IMR-90 (cell line): ENCODE results near the gene RPS8. TPM values are rescaled to one million over a fixed set of nuclear protein-coding genes. Genes with fewer than 3 reads are reported as not detected.
A peak's percentile ranks its signal among the peaks of the same experiment; 100 is the strongest.

Experiments
- ATAC-seq: fragments of 200-7000 bp; cut with Tn5 transposase; 2 replicates; pipeline ENCODE4 v1.9.1; 2020; ENCODE audit warnings: low read depth, mild to moderate bottlenecking, moderate library complexity
- BruUV-seq: library from RNA; stranded (reverse); fragments of 400-500 nt; replicated peaks from 2 replicates; lab custom pipeline; 2021; lab: Mats Ljungman, UMichigan
- CTCF ChIA-PET: fragments of 300-600 bp; formaldehyde crosslinking; extraction: SDS; loops from one replicate; lab custom pipeline; 2021; ENCODE audit warnings: antibody characterized with exemption; lab: Yijun Ruan, JAX
- POLR2A ChIA-PET: fragments of 300-600 bp; sonication (Branson Sonifier 250); formaldehyde crosslinking; loops from one replicate; lab custom pipeline; 2022; ENCODE audit warnings: antibody characterized with exemption; ENCODE audit not compliant: unreplicated experiment; lab: Charles Lee
- DNase-seq: peaks from one replicate; pipeline ENCODE4 v3.0.0; 2013
- H2AFZ ChIP-seq: replicated peaks from 2 replicates; pipeline ENCODE3; 2013; ENCODE audit warnings: low read length, mild to moderate bottlenecking; ENCODE audit not compliant: poor library complexity
- H2AK5ac ChIP-seq: 2 replicates; pipeline ENCODE4 v1.6.1; 2013; ENCODE audit warnings: low read depth, low read length, inconsistent platforms
- H2AK9ac ChIP-seq: replicated peaks from 2 replicates; pipeline ENCODE3; 2013; ENCODE audit warnings: mild to moderate bottlenecking, low read depth, low read length, moderate library complexity; ENCODE audit not compliant: poor library complexity
- H2BK120ac ChIP-seq: 2 replicates; pipeline ENCODE4 v1.6.1; 2013; ENCODE audit warnings: low read depth, low read length, inconsistent platforms
- H2BK15ac ChIP-seq: 3 replicates; pipeline ENCODE4 v1.6.1; 2013; ENCODE audit warnings: low read depth, low read length, inconsistent platforms
- H2BK20ac ChIP-seq: 2 replicates; pipeline ENCODE4 v1.6.1; 2013; ENCODE audit warnings: low read depth, mild to moderate bottlenecking, inconsistent platforms, low read length, moderate library complexity
- H2BK5ac ChIP-seq: 2 replicates; pipeline ENCODE4 v1.6.1; 2013; ENCODE audit warnings: mild to moderate bottlenecking, low read depth, low read length, inconsistent platforms; ENCODE audit not compliant: poor library complexity, severe bottlenecking
- H3K14ac ChIP-seq: replicated peaks from 2 replicates; pipeline ENCODE4 v1.6.1; 2013; ENCODE audit warnings: low read depth, low read length, inconsistent platforms
- H3K18ac ChIP-seq: 2 replicates; pipeline ENCODE4 v1.6.1; 2013; ENCODE audit warnings: low read depth, low read length, control low read depth
- H3K23ac ChIP-seq: 2 replicates; pipeline ENCODE4 v1.6.1; 2013; ENCODE audit warnings: low read depth, low read length, inconsistent platforms
- H3K27ac ChIP-seq: 2 replicates; pipeline ENCODE4 v1.5.1; 2013; ENCODE audit warnings: mild to moderate bottlenecking, control low read depth, low read length; ENCODE audit not compliant: insufficient read depth
- H3K27me3 ChIP-seq: 2 replicates; pipeline ENCODE4 v1.6.1; 2013; ENCODE audit warnings: low read length; ENCODE audit not compliant: control insufficient read depth, insufficient read depth
- H3K36me3 ChIP-seq: 2 replicates; pipeline ENCODE4 v1.6.1; 2013; ENCODE audit warnings: low read length, mixed read lengths; ENCODE audit not compliant: control insufficient read depth, insufficient read depth
- H3K4ac ChIP-seq: 2 replicates; pipeline ENCODE4 v1.6.1; 2013; ENCODE audit warnings: low read depth, low read length, inconsistent platforms
- H3K4me1 ChIP-seq: 2 replicates; pipeline ENCODE4 v1.6.1; 2013; ENCODE audit warnings: low read length, mixed read lengths; ENCODE audit not compliant: control insufficient read depth, insufficient read depth
- H3K4me2 ChIP-seq: 2 replicates; pipeline ENCODE4 v1.6.1; 2013; ENCODE audit warnings: low read depth, mild to moderate bottlenecking, control low read depth, low read length, moderate library complexity
- H3K4me3 ChIP-seq: 2 replicates; pipeline ENCODE4 v1.5.1; 2013; ENCODE audit warnings: low read depth, mild to moderate bottlenecking, control low read depth, low read length, moderate library complexity; ENCODE audit not compliant: insufficient read depth
- H3K56ac ChIP-seq: 2 replicates; pipeline ENCODE4 v1.6.1; 2013; ENCODE audit warnings: low read length, inconsistent platforms; ENCODE audit not compliant: insufficient read depth; ENCODE audit errors: extremely low read depth
- H3K79me1 ChIP-seq, 2 experiments: 2 replicates each; pipeline ENCODE4 v1.6.1; 2013; ENCODE audit warnings: low read length in 2 of 2, inconsistent platforms in 1 of 2, low read depth in 1 of 2
- H3K9ac ChIP-seq: 2 replicates; pipeline ENCODE4 v1.6.1; 2013; ENCODE audit warnings: low read depth, low read length, control low read depth
- H3K9me1 ChIP-seq: 2 replicates; pipeline ENCODE4 v1.6.1; 2013; ENCODE audit warnings: low read length, inconsistent platforms; ENCODE audit not compliant: insufficient read depth
- H3K9me3 ChIP-seq: 2 replicates; pipeline ENCODE4 v1.6.1; 2013; ENCODE audit warnings: low read length; ENCODE audit not compliant: control insufficient read depth, insufficient read depth
- H4K20me1 ChIP-seq: 2 replicates; pipeline ENCODE4 v1.6.1; 2013; ENCODE audit warnings: low read length, inconsistent platforms; ENCODE audit not compliant: insufficient read depth
- H4K5ac ChIP-seq: 2 replicates; pipeline ENCODE4 v1.6.1; 2013; ENCODE audit warnings: mild to moderate bottlenecking, low read depth, low read length, control low read depth
- H4K8ac ChIP-seq, 2 experiments: 2 replicates each; pipeline ENCODE4 v1.6.1; 2013; ENCODE audit warnings: low read depth in 2 of 2, low read length in 2 of 2, control low read depth in 1 of 2, inconsistent platforms in 1 of 2
- H4K91ac ChIP-seq: 2 replicates; pipeline ENCODE4 v1.6.1; 2013; ENCODE audit warnings: low read depth, low read length, inconsistent platforms; ENCODE audit not compliant: insufficient read depth
- BHLHE40 ChIP-seq: fragments of 150-350 bp; IDR thresholded peaks from 2 replicates; pipeline ENCODE4 v1.6.1; 2016; ENCODE audit warnings: mild to moderate bottlenecking, low read depth, low read length
- CEBPB ChIP-seq: IDR thresholded peaks from 2 replicates; pipeline ENCODE4 v1.6.1; 2012; ENCODE audit warnings: low read depth, low read length, improper control_type of control experiment
- CHD1 ChIP-seq: IDR thresholded peaks from 2 replicates; pipeline ENCODE4 v1.6.1; 2012; ENCODE audit warnings: low read depth, low read length, improper control_type of control experiment
- CTCF ChIP-seq: conservative IDR thresholded peaks from 2 replicates; pipeline ENCODE4 v1.5.1; 2012; ENCODE audit warnings: mild to moderate bottlenecking, low read depth, low read length, improper control_type of control experiment
- ELK1 ChIP-seq: fragments of 150-350 bp; IDR thresholded peaks from 2 replicates; pipeline ENCODE4 v1.6.1; 2016; ENCODE audit warnings: low read depth, mild to moderate bottlenecking, low read length, moderate library complexity, borderline replicate concordance
- FOS ChIP-seq: fragments of 150-350 bp; IDR thresholded peaks from 2 replicates; pipeline ENCODE4 v1.6.1; 2016; ENCODE audit warnings: low read depth, low read length
- MAFK ChIP-seq: IDR thresholded peaks from 2 replicates; pipeline ENCODE4 v1.6.1; 2012; ENCODE audit warnings: low read depth, low read length, improper control_type of control experiment
- MAZ ChIP-seq: IDR thresholded peaks from 2 replicates; pipeline ENCODE4 v1.6.1; 2012; ENCODE audit warnings: low read depth, mild to moderate bottlenecking, low read length, improper control_type of control experiment, moderate library complexity, borderline replicate concordance
- NFE2L2 ChIP-seq: fragments of 150-350 bp; IDR thresholded peaks from 2 replicates; pipeline ENCODE4 v1.6.1; 2016; ENCODE audit warnings: low read depth, mild to moderate bottlenecking, low read length
- RAD21 ChIP-seq: IDR thresholded peaks from 2 replicates; pipeline ENCODE4 v1.6.1; 2012; ENCODE audit warnings: low read length, improper control_type of control experiment
- RCOR1 ChIP-seq: IDR thresholded peaks from 2 replicates; pipeline ENCODE4 v1.6.1; 2012; ENCODE audit warnings: mild to moderate bottlenecking, low read length, improper control_type of control experiment; ENCODE audit not compliant: insufficient replicate concordance
- RFX5 ChIP-seq: IDR thresholded peaks from 2 replicates; pipeline ENCODE4 v1.8.0; 2012; ENCODE audit warnings: low read depth, mild to moderate bottlenecking, low read length, moderate library complexity
- SMC3 ChIP-seq: fragments of 150-350 bp; IDR thresholded peaks from 2 replicates; pipeline ENCODE4 v1.6.1; 2016; ENCODE audit warnings: low read depth, mild to moderate bottlenecking, antibody characterized with exemption, low read length, moderate library complexity
- USF2 ChIP-seq: fragments of 150-350 bp; IDR thresholded peaks from 2 replicates; pipeline ENCODE4 v1.6.1; 2017; ENCODE audit warnings: mild to moderate bottlenecking, antibody characterized with exemption, low read length, low read depth
- WGBS, 2 experiments: methylation state at CpG; one replicate each; pipeline versions ENCODE4 v1.1.5 to v1.1.7; 2013; ENCODE audit warnings: missing lambda C conversion rate in 2 of 2; ENCODE audit not compliant: insufficient read length in 1 of 2; ENCODE audit errors: extremely low coverage in 2 of 2; 5-methylcytosine and 5-hydroxymethylcytosine counted together
- dilution Hi-C: fragments of 300-500 bp; cut with HindIII; formaldehyde crosslinking; loops from one replicate; pipeline ENCODE4 v1.14.3; 2018; ENCODE audit warnings: low sequenced_read_pairs; ENCODE audit not compliant: unreplicated experiment
- in situ Hi-C: fragments of 300-500 bp; cut with MboI; formaldehyde crosslinking; loops from 3 replicates; pipeline ENCODE4 v1.14.3; 2019; ENCODE audit warnings: low sequenced_read_pairs, inconsistent platforms, mixed read lengths
- intact Hi-C: fragments of 100-400 bp; cut with micrococcal nuclease; formaldehyde crosslinking; loops from 2 replicates; pipeline ENCODE4 v1.10.0; 2022
- polyA plus RNA-seq, 3 experiments: library from polyadenylated mRNA; depleted of rRNA; stranded (reverse); fragments of >200 nt; gene quantifications; 2 replicates each; pipeline ENCODE4 v1.2.3, GENCODE V29; 2012; ENCODE audit warnings: low replicate concordance in 1 of 3
- total RNA-seq: library from RNA; depleted of rRNA; stranded (reverse); fragments of >200 nt; gene quantifications from 2 replicates; pipeline ENCODE4 v1.2.3, GENCODE V29; 2012

The RPS8 gene
- total and polyA plus RNA-seq, 2 of the 4 experiments (the other 2 are of a cell fraction), result 2,171 to 2,255 TPM

GRCh38 chr1:44740179-44740617 lies 35.1 kb upstream of the RPS8 start:
- H3K9me1 ChIP-seq, result peaks cover 5% of the 10 kb centered on the region
- in situ Hi-C loops, result no loop called here
- H4K8ac ChIP-seq, result peak overlapping the region; percentile 22 to 55
- TSS peak; percentile 93 for BruUV-seq
- no peaks in the 10 kb centered on the region for H3K27me3 ChIP-seq
- peak overlapping the region; percentile 67 for H3K4me3 ChIP-seq
- H2AK5ac ChIP-seq, result peak overlapping the region; percentile 44; the same call in 1 of the 2 replicates
- dilution Hi-C loops, result no loop called here
- WGBS, 2 experiments, result 0% methylated on average over 8 of the region's 14 CpGs; no CpG with 5 or more reads in 1 of the 2 experiments
- no peak overlapping the region for H3K18ac ChIP-seq
- no peaks in the 10 kb centered on the region for H3K36me3 ChIP-seq
- H3K9ac ChIP-seq, result peak overlapping the region; percentile 50; the same call in 1 of the 2 replicates
- intact Hi-C loops, result no loop called here
- no peaks in the 10 kb centered on the region for H3K9me3 ChIP-seq
- no peak overlapping the region for H4K5ac ChIP-seq
- POLR2A ChIA-PET, result no interaction called here
- peaks cover 19 to 43% of the 10 kb centered on the region in 2 experiments for H3K79me1 ChIP-seq
- no peak overlapping the region for H2BK15ac ChIP-seq
- peak overlapping the region; percentile 22 for H2BK5ac ChIP-seq
- peaks cover 4% of the 10 kb centered on the region for H3K4me1 ChIP-seq
- H2AK9ac ChIP-seq, result peak overlapping the region; percentile 88
- no peak overlapping the region for H2BK120ac ChIP-seq
- no peak for DNase-seq
- H3K14ac ChIP-seq, result peak overlapping the region; percentile 86; the same call in 1 of the 2 replicates
- H3K23ac ChIP-seq, result peak overlapping the region; percentile 92
- H2AFZ ChIP-seq, result peak overlapping the region; percentile 94
- peak; percentile 22 for ATAC-seq
- H3K27ac ChIP-seq, result peak overlapping the region; percentile 48; the same call in 1 of the 2 replicates
- H3K4ac ChIP-seq, result peak overlapping the region; percentile 82
- CTCF ChIA-PET, result interaction anchor here (1.1 kb wide), 1 partner anchor 9 kb away, joined by 4 read pairs; the partner anchor contains the start of gene RNU5D-1
- H3K4me2 ChIP-seq, result peak overlapping the region; percentile 86
- H4K91ac ChIP-seq, result peak overlapping the region; percentile 84
- H2BK20ac ChIP-seq, result no peak overlapping the region
- H3K56ac ChIP-seq, result peak overlapping the region; percentile 81
- TF ChIP-seq CTCF (no peak), MAZ (no peak), USF2 (no peak), RFX5 (no peak), CHD1 (no peak), BHLHE40 (no peak), ELK1 (no peak), FOS (no peak), SMC3 (no peak), NFE2L2 (no peak), RAD21 (no peak), MAFK (no peak), RCOR1 (no peak), CEBPB (no peak)
- H4K20me1 ChIP-seq, result no peaks in the 10 kb centered on the region; the same call in 1 of the 2 replicates
